ENCODE data around the gene RRN3. TPM values are rescaled to one million over a fixed set of nuclear protein-coding genes. Genes with fewer than 3 reads are reported as not detected.
A peak's percentile ranks its signal among the peaks of the same experiment; 100 is the strongest.
"Not testable (repeated sequence)": the region's sequence is repeated elsewhere in the genome, so short reads cannot be mapped to it uniquely, and the experiment has no call there.

RRN3 gene
- total RNA-seq, 1 experiment from 2014 or later, result 57.7 TPM

- BruUV-seq (replicated peaks), result no TSS peak
- CTCF ChIA-PET, result no interaction called here
Observed at GRCh38 chr16:15046692-15047376, 47.2 kb downstream of the RRN3 start.

DNA sequence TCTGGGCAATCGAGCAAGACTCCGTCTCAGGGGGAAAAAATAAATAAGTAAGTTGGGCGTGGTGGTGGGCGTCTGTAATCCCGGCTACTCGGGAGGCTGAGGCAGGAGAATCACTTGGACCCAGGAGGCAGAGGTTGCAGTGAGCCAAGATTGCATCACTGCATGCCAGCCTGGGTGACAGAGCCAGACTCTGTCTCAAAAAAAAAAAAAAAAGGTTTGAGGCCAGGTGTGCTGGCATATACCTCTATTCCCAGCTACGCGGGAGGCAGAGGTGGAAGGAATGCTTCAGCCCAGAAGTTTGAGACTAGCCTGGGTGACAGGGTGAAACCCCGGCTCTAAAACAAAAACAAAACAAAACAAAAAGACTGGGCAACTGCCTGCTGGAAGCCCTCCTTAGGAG lies 48.8 kb downstream of the RRN3 start:
- H3K27ac ChIP-seq (ENCODE audit: low read depth, low read length); H3K4me3 ChIP-seq (replicated peaks in 1 of 2; ENCODE audit: low read depth in 1 of 2, low read length in 2 of 2); ATAC-seq; H3K36me3 ChIP-seq (ENCODE audit: control insufficient read depth in 1 of 2, insufficient read depth in 2 of 2, low read length in 2 of 2); H4K20me1 ChIP-seq (ENCODE audit: insufficient read depth); DNase-seq (ENCODE audit: low read depth, low spot score); H3K4me2 ChIP-seq (ENCODE audit: low read length); CTCF ChIA-PET; BruUV-seq (replicated peaks); H3K9ac ChIP-seq (ENCODE audit: low read length); POLR2A ChIA-PET; H3K27me3 ChIP-seq (ENCODE audit: insufficient read depth, low read length); H2AFZ ChIP-seq (ENCODE audit: low read depth, low read length, poor library complexity, severe bottlenecking); intact Hi-C loops (cut with micrococcal nuclease); H3K9me2 ChIP-seq (ENCODE audit: insufficient read depth); H3K9me3 ChIP-seq (ENCODE audit: control insufficient read depth in 1 of 2, insufficient read depth in 1 of 2, low read depth in 1 of 2, low read length in 2 of 2); RAD21 ChIA-PET (ENCODE audit: low non-redundant PET in 1 of 2, low total read pairs in 2 of 2, uncharacterized antibody in 2 of 2, unreplicated experiment in 2 of 2); H3K79me2 ChIP-seq (ENCODE audit: insufficient read depth, low read length): not testable (repeated sequence)
- H3K4me1 ChIP-seq (ENCODE audit: control insufficient read depth in 1 of 2, insufficient read depth in 2 of 2, low read length in 2 of 2), result peaks cover 4 to 13% of the 10 kb centered on the region in 2 experiments; a peak in 2 of 4 replicates

More at GRCh38 chr16:15046692-15047376, 47.2 kb downstream of the RRN3 start:
- no peak overlapping the region for H2AFZ ChIP-seq (ENCODE audit: low read depth, low read length, poor library complexity, severe bottlenecking)
- H3K4me3 ChIP-seq (replicated peaks in 1 of 2; ENCODE audit: low read depth in 1 of 2, low read length in 2 of 2), result no peak overlapping the region
- H3K36me3 ChIP-seq (ENCODE audit: control insufficient read depth in 1 of 2, insufficient read depth in 2 of 2, low read length in 2 of 2), result no peaks in the 10 kb centered on the region
- intact Hi-C loops (cut with micrococcal nuclease), result no loop called here
- ChIA-PET RAD21 (ENCODE audit: low non-redundant PET in 1 of 2, low total read pairs in 2 of 2, uncharacterized antibody in 2 of 2, unreplicated experiment in 2 of 2) (no interaction called here), POLR2A (no interaction called here)
- TF ChIP-seq, protein P1, sequence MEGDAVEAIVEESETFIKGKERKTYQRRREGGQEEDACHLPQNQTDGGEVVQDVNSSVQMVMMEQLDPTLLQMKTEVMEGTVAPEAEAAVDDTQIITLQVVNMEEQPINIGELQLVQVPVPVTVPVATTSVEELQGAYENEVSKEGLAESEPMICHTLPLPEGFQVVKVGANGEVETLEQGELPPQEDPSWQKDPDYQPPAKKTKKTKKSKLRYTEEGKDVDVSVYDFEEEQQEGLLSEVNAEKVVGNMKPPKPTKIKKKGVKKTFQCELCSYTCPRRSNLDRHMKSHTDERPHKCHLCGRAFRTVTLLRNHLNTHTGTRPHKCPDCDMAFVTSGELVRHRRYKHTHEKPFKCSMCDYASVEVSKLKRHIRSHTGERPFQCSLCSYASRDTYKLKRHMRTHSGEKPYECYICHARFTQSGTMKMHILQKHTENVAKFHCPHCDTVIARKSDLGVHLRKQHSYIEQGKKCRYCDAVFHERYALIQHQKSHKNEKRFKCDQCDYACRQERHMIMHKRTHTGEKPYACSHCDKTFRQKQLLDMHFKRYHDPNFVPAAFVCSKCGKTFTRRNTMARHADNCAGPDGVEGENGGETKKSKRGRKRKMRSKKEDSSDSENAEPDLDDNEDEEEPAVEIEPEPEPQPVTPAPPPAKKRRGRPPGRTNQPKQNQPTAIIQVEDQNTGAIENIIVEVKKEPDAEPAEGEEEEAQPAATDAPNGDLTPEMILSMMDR (IDR thresholded peaks at IDR 0.05 in 2 of 3, conservative IDR thresholded peaks at IDR 0.05 in 1 of 3; ENCODE audit: borderline replicate concordance in 1 of 3, insufficient read depth in 1 of 3, low read depth in 2 of 3, low read length in 2 of 3), result 0 out of 6 replicates have a peak, but pooled peaks of 2 of the 3 experiments have one; percentile 17 to 24
- TF ChIP-seq ZNF274 (IDR thresholded peaks at IDR 0.05; ENCODE audit: low read depth, low read length) (no peak), SRF (IDR thresholded peaks at IDR 0.05; ENCODE audit: low read depth) (no peak), REST (IDR thresholded peaks at IDR 0.05; ENCODE audit: low read depth) (no peak), EZH2phosphoT487 (IDR thresholded peaks at IDR 0.05; ENCODE audit: borderline replicate concordance) (no peak), RAD21 (IDR thresholded peaks at IDR 0.05; ENCODE audit: low read depth) (no peak), FOSL1 (IDR thresholded peaks at IDR 0.05; ENCODE audit: low read depth) (no peak), MAX (IDR thresholded peaks at IDR 0.05) (no peak), EGR1 (IDR thresholded peaks at IDR 0.05; ENCODE audit: low read depth) (no peak)
- H3K27ac ChIP-seq (ENCODE audit: low read depth, low read length), result no peak overlapping the region
- no peaks in the 10 kb centered on the region for H3K9me2 ChIP-seq (ENCODE audit: insufficient read depth)
- no peaks in the 10 kb centered on the region for H3K79me2 ChIP-seq (ENCODE audit: insufficient read depth, low read length)
- no peak for ATAC-seq
- H3K4me2 ChIP-seq (ENCODE audit: low read length), result no peak overlapping the region
- no peaks in the 10 kb centered on the region for H3K27me3 ChIP-seq (ENCODE audit: insufficient read depth, low read length)
- no peaks in the 10 kb centered on the region for H4K20me1 ChIP-seq (ENCODE audit: insufficient read depth)
- H3K9me3 ChIP-seq (ENCODE audit: control insufficient read depth in 1 of 2, insufficient read depth in 1 of 2, low read depth in 1 of 2, low read length in 2 of 2), result no peaks in the 10 kb centered on the region
- H3K4me1 ChIP-seq (ENCODE audit: control insufficient read depth in 1 of 2, insufficient read depth in 2 of 2, low read length in 2 of 2), result peaks cover under 1 to 6% of the 10 kb centered on the region in 2 experiments; a peak in 2 of 4 replicates
- DNase-seq (ENCODE audit: low read depth, low spot score), result no peak
- no peak overlapping the region for H3K9ac ChIP-seq (ENCODE audit: low read length)

Measured in HCT116 (cell line).